HepG2 (cell line): ENCODE measurements around the gene CTNNBIP1.

ENCODE experiments used
- CREB1 ChIP-seq, 2 experiments: fragments of 450-650 bp in 1 of 2; IDR thresholded peaks; 2 replicates each; pipeline ENCODE4 v1.6.1; 2016 to 2017; ENCODE audit warnings: control low read depth in 1 of 2, mild to moderate bottlenecking in 1 of 2, missing compliant biosample characterization in 1 of 2, missing genetic modification characterization in 1 of 2
- TARDBP ChIP-seq: sonication (generic); formaldehyde crosslinking; IDR thresholded peaks from 2 replicates; pipeline ENCODE4 v1.8.0; 2022; ENCODE audit warnings: mild to moderate bottlenecking, missing genetic modification reagents
- ZBTB7A ChIP-seq: sonication (generic); formaldehyde crosslinking; IDR thresholded peaks from 2 replicates; pipeline ENCODE4 v1.8.0; 2022; ENCODE audit warnings: mild to moderate bottlenecking, missing genetic modification reagents

DNA sequence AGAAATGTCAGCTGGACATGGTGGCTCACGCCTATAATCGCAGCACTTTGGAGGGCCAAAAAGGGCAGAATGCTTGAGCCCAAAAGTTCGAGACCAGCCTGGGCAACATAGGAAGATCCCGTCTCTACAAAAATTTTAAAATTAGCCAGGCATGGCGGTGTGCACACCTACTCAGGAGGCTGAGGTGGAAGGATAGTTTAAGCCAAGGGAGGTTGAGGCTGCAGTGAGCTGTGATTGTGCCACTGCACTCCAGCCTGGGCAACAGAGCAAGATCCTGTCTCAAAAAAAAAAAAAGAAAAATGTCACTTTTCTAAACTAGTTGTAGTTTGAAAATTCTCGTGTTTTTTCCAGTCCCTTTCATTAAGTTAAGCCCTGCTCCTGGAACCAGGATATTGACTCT is 95.5 kb downstream of the CTNNBIP1 start:
- TF ChIP-seq ZBTB7A (no peak), CREB1 (IDR thresholded peaks at IDR 0.05) (no peak), CREB1 (CRISPR knock-in tag; IDR thresholded peaks at IDR 0.05) (no peak), TARDBP (CRISPR knock-in tag) (no peak)
